Fibroblast of skin of abdomen (primary cell): ENCODE measurements around the gene DTX1. TPM values are rescaled to one million over a fixed set of nuclear protein-coding genes. Genes with fewer than 3 reads are reported as not detected.

Source experiments
- DNase-seq: peaks from one replicate; pipeline ENCODE4 v3.0.0-alpha.2; 2013
- polyA plus RNA-seq, 2 experiments: library from polyadenylated mRNA; unstranded; fragments of 120-200 nt; gene quantifications; one replicate each; pipeline ENCODE4 v1.2.1, GENCODE V29; 2013; ENCODE audit not compliant: insufficient read length in 2 of 2

DTX1 gene
- 0.10 TPM for polyA plus RNA-seq (2013, experiment 1 of 2; ENCODE audit: insufficient read length)
- 0.07 TPM for polyA plus RNA-seq (2013, experiment 2 of 2; ENCODE audit: insufficient read length)

GRCh38 chr12:113056631-113057488 lies at the start of gene DTX1:
TSS of gene DTX1 (plus strand) at chr12:113056730. CDS start at chr12:113058193, 1,463 bp downstream.
- DNase-seq: no peak

GRCh38 chr12:113007166-113007565 lies 49.4 kb upstream of the DTX1 start:
- DNase-seq: no peak

GRCh38 chr12:113010701-113011100 lies 45.8 kb upstream of the DTX1 start:
- DNase-seq: no peak

GRCh38 chr12:113014565-113014964 lies 42.0 kb upstream of the DTX1 start:
- DNase-seq: no peak

- DNase-seq: no peak
Observed at GRCh38 chr12:113016796-113017195, 39.7 kb upstream of the DTX1 start.

- DNase-seq: no peak
Observed at GRCh38 chr12:113019025-113019424, 37.5 kb upstream of the DTX1 start.

- DNase-seq: no peak
Observed at GRCh38 chr12:113021500-113021899, 35.0 kb upstream of the DTX1 start.

- DNase-seq: no peak
Observed at GRCh38 chr12:113022563-113023297, 33.8 kb upstream of the DTX1 start.

- DNase-seq: no peak
Observed at GRCh38 chr12:113027726-113028125, 28.8 kb upstream of the DTX1 start.

- DNase-seq: peak; percentile 37
Observed at GRCh38 chr12:113030875-113031525, 25.5 kb upstream of the DTX1 start.

GRCh38 chr12:113039911-113040445 lies 16.6 kb upstream of the DTX1 start:
- DNase-seq: no peak

- peak; percentile 28 for DNase-seq
Observed at GRCh38 chr12:113040722-113041171, 15.8 kb upstream of the DTX1 start.

GRCh38 chr12:113041560-113041959 lies 15.0 kb upstream of the DTX1 start:
- DNase-seq: no peak

GRCh38 chr12:113043240-113043639 lies 13.3 kb upstream of the DTX1 start:
- DNase-seq: no peak

- no peak for DNase-seq
Observed at GRCh38 chr12:113044516-113044915, 12.0 kb upstream of the DTX1 start.

GRCh38 chr12:113048716-113049127 lies 7.8 kb upstream of the DTX1 start:
- DNase-seq: peak; percentile 51

- DNase-seq: peak; percentile 3
Observed at GRCh38 chr12:113049976-113050742, 6.4 kb upstream of the DTX1 start.

- no peak for DNase-seq
Observed at GRCh38 chr12:113050795-113051194, 5.7 kb upstream of the DTX1 start.

- DNase-seq: no peak
Observed at GRCh38 chr12:113051759-113052158, 4.8 kb upstream of the DTX1 start.

- no peak for DNase-seq
Observed at GRCh38 chr12:113052326-113052725, 4.2 kb upstream of the DTX1 start.

- DNase-seq: no peak
Observed at GRCh38 chr12:113054948-113055486, 1.5 kb upstream of the DTX1 start.
